Stimulated activated CD8-positive, alpha-beta memory T cell treated with anti-CD3 and anti-CD28 coated beads, Interleukin-7, amount 100 ng/mL, for 4 hours (primary cell): Measurements from ENCODE around the gene PRELID2.
"Not testable (repeated sequence)": the region's sequence is repeated elsewhere in the genome, so short reads cannot be mapped to it uniquely, and the experiment has no call there.

ENCODE experiments used
- DNase-seq, 2 donors: peaks; one replicate each; pipeline ENCODE4 v3.0.0-alpha.2; 2020; ENCODE audit warnings: low read depth in 2 of 2

The PRELID2 gene

GRCh38 chr5:145834917-145835847, at the start of gene PRELID2:
Gene PRELID2 (minus strand): TSS chr5:145835342. CDS start chr5:145835251, 91 bp downstream.
- DNase-seq = peak in 1 of 2 donors; percentile 39

- DNase-seq = no peak
Observed at GRCh38 chr5:145874765-145875164, 39.6 kb upstream of the PRELID2 start.

- no peak for DNase-seq
Observed at GRCh38 chr5:145872914-145873313, 37.8 kb upstream of the PRELID2 start, which contains the start of gene GRXCR2. Gene GRXCR2 (minus strand): TSS chr5:145873014. CDS start chr5:145872968, 46 bp downstream.

- DNase-seq = no peak
Observed at GRCh38 chr5:145872486-145872885, 37.3 kb upstream of the PRELID2 start.

- no peak for DNase-seq
Observed at GRCh38 chr5:145869753-145870152, 34.6 kb upstream of the PRELID2 start.

GRCh38 chr5:145867806-145868205, 32.7 kb upstream of the PRELID2 start:
- DNase-seq = no peak

GRCh38 chr5:145864432-145864831, 29.3 kb upstream of the PRELID2 start:
- DNase-seq = not testable (repeated sequence)

GRCh38 chr5:145863003-145863402, 27.9 kb upstream of the PRELID2 start:
- no peak for DNase-seq

- DNase-seq = no peak
Observed at GRCh38 chr5:145859897-145860296, 24.8 kb upstream of the PRELID2 start.

- no peak for DNase-seq
Observed at GRCh38 chr5:145859453-145859852, 24.3 kb upstream of the PRELID2 start.

- DNase-seq = no peak
Observed at GRCh38 chr5:145858959-145859358, 23.8 kb upstream of the PRELID2 start.

GRCh38 chr5:145856285-145856818, 21.2 kb upstream of the PRELID2 start:
- peak in 1 of 2 donors; percentile 3 for DNase-seq

GRCh38 chr5:145855763-145856267, 20.7 kb upstream of the PRELID2 start:
- no peak for DNase-seq

GRCh38 chr5:145854651-145855258, 19.6 kb upstream of the PRELID2 start:
- DNase-seq = no peak

- DNase-seq = no peak
Observed at GRCh38 chr5:145853781-145854376, 18.7 kb upstream of the PRELID2 start.

- DNase-seq = no peak
Observed at GRCh38 chr5:145852990-145853389, 17.8 kb upstream of the PRELID2 start.

GRCh38 chr5:145848854-145849253, 13.7 kb upstream of the PRELID2 start:
- DNase-seq = no peak

GRCh38 chr5:145847499-145848497, 12.7 kb upstream of the PRELID2 start:
- no peak for DNase-seq

- DNase-seq = no peak
Observed at GRCh38 chr5:145846081-145846480, 10.9 kb upstream of the PRELID2 start.

- DNase-seq = no peak
Observed at GRCh38 chr5:145841299-145841698, 6.2 kb upstream of the PRELID2 start.
